ENCODE results near the gene SNX30. TPM values are rescaled to one million over a fixed set of nuclear protein-coding genes. Genes with fewer than 3 reads are reported as not detected.

SNX30 gene
- polyA plus RNA-seq, 2 donors: 1.0 to 3.1 TPM

DNA sequence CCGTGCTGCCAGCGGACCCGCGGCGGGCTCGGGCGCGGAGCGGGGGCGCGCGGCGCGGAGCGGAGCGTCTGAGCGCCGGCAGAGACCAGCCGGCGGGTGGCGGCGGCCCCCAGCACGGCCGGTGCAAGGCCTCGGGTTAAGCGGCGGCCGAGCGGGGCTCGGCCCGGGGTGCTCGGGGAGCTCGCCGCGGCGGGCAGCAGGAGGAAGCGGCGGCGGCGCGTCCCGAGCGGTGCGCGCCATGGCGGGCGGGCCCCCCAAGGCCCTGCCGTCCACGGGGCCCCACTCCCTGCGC is 150 bp downstream of the SNX30 start:
- no peaks in the 10 kb centered on the region for H3K36me3 ChIP-seq (ENCODE audit: control insufficient read depth in 2 of 2, insufficient read depth in 2 of 2, low read length in 1 of 2)
- no peaks in the 10 kb centered on the region for H3K27me3 ChIP-seq (ENCODE audit: control insufficient read depth in 1 of 2, insufficient read depth in 2 of 2, low read length in 2 of 2)
- H3K9me3 ChIP-seq (ENCODE audit: control insufficient read depth in 2 of 2, insufficient read depth in 1 of 2, low read depth in 1 of 2, low read length in 1 of 2): no peaks in the 10 kb centered on the region
- 0% methylated on average over 34 to 50 of the region's 50 CpGs for WGBS, 2 donors
- H3K4me3 ChIP-seq (ENCODE audit: low read depth in 1 of 2, low read length in 2 of 2): peak overlapping the region; percentile 75 to 87
- peaks cover 6 to 14% of the 10 kb centered on the region in 2 donors for H3K4me1 ChIP-seq (ENCODE audit: control insufficient read depth in 2 of 2, insufficient read depth in 2 of 2, low read length in 1 of 2)
- peak overlapping the region; percentile 43 to 80 for H3K27ac ChIP-seq (ENCODE audit: low read depth in 2 of 2, low read length in 1 of 2)

DNA sequence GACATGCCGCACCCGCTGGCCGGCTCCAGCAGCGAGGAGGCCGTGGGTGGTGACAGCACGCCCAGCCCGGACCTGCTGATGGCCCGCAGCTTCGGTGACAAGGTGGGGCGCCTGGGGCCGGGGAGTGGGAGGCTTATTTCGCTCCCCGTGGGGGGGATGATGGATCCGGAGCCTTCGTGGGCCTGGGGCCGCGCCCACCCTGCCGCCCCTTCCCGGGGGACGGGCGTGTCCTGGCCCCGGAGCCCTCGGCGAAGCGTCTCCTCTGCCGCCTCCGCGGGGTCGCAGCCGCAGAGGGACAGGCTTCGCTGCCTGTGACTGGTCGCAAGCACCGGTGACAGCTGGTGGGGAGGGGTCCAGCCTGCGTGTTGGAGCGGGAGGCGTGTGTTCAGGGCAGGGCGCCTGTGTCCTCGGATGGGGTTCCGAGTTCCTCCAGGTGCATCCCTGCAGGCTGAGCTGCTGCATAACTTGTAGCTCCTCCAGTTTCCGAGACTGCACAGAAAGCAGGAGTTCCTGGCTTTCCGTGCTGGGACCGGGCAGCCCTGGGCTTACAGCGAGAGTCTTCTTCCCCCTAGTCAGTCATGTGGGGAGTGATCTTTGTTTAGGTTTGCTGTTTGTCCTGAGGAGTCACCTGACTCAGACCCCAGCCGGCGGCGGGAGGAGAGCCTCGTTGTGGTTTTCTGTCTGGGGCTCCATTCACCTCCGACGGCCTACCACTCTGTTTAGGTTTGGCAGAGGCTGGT is 666 bp downstream of the SNX30 start:
- Histone ChIP-seq H3K4me1 (ENCODE audit: control insufficient read depth in 2 of 2, insufficient read depth in 2 of 2, low read length in 1 of 2) (peaks cover 6 to 15% of the 10 kb centered on the region in 2 donors), H3K36me3 (ENCODE audit: control insufficient read depth in 2 of 2, insufficient read depth in 2 of 2, low read length in 1 of 2) (no peaks in the 10 kb centered on the region), H3K9me3 (ENCODE audit: control insufficient read depth in 2 of 2, insufficient read depth in 1 of 2, low read depth in 1 of 2, low read length in 1 of 2) (no peaks in the 10 kb centered on the region), H3K27ac (ENCODE audit: low read depth in 2 of 2, low read length in 1 of 2) (peak overlapping the region; percentile 43 to 80), H3K27me3 (ENCODE audit: control insufficient read depth in 1 of 2, insufficient read depth in 2 of 2, low read length in 2 of 2) (no peaks in the 10 kb centered on the region), H3K4me3 (ENCODE audit: low read depth in 1 of 2, low read length in 2 of 2) (peak overlapping the region; percentile 75 to 87)
- 0 to 1% methylated on average over 45 to 49 of the region's 49 CpGs for WGBS, 2 donors

DNA sequence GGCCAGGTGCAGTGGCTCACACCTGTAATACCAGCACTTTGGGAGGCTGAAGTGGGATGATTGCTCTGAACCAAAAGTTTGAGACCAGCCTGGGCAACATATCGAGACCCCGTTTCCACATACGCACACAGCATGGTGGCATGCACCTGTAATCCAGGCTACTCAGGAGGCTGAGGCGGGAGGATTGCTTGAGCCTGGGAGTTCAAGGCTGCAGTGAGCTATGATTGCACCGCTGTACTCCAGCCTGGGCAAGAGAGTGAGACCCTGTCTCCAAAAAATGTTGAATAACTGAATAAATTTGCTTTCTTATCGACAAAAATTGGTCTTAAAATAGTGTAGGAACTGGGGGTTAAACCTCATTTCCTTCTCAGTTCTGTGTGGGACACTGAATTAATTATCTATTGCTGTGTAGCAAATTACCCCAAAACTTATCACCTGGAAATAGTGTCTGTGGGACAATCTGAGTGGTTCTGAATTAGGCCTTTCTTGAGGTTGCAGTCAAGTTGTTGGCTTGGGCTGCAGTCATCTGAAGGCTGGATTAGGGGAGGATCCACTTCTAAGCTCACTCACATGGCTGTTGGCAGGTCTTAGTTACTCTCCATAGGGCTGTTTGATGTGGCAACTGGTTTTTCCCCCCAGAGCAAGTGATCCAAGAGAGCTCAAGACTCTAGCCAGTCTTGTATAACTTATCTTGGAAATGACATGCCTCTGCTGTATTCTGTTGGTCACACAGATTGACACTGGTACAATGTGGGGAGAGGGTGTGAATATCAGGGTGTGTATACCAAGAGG is 2.0 kb downstream of the SNX30 start:
- H3K36me3 ChIP-seq (ENCODE audit: control insufficient read depth in 2 of 2, insufficient read depth in 2 of 2, low read length in 1 of 2): no peaks in the 10 kb centered on the region
- H3K9me3 ChIP-seq (ENCODE audit: control insufficient read depth in 2 of 2, insufficient read depth in 1 of 2, low read depth in 1 of 2, low read length in 1 of 2): no peaks in the 10 kb centered on the region
- no peaks in the 10 kb centered on the region for H3K27me3 ChIP-seq (ENCODE audit: control insufficient read depth in 1 of 2, insufficient read depth in 2 of 2, low read length in 2 of 2)
- no peak overlapping the region for H3K27ac ChIP-seq (ENCODE audit: low read depth in 2 of 2, low read length in 1 of 2)
- H3K4me1 ChIP-seq (ENCODE audit: control insufficient read depth in 2 of 2, insufficient read depth in 2 of 2, low read length in 1 of 2): peaks cover 6 to 15% of the 10 kb centered on the region in 2 donors
- 81 to 82% methylated on average over 6 of the region's 6 CpGs for WGBS, 2 donors
- H3K4me3 ChIP-seq (ENCODE audit: low read depth in 1 of 2, low read length in 2 of 2): no peak overlapping the region

DNA sequence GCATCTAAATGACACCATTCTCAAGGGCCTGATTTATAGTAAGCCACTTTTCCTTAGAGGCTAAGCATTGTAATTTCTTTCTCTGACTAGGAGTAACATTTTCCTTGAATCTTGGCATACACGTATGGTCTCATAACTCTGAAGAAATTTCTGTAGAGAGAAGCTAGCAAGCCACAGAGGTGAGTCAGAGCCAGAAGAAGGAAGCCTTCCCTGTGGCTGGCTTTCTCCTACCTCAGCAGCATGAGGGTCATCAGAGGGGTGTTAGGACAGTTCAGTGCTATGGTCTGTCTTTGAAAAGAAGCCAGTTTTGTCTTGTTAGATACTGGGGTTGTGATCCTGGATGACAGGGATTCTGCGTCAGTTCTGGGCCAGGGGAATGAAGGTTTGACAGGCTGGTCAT is 3.2 kb downstream of the SNX30 start:
- H3K4me1 ChIP-seq (ENCODE audit: control insufficient read depth in 2 of 2, insufficient read depth in 2 of 2, low read length in 1 of 2): peaks cover 9 to 15% of the 10 kb centered on the region in 2 donors
- 55 to 64% methylated on average over 2 of the region's 2 CpGs for WGBS, 2 donors

DNA sequence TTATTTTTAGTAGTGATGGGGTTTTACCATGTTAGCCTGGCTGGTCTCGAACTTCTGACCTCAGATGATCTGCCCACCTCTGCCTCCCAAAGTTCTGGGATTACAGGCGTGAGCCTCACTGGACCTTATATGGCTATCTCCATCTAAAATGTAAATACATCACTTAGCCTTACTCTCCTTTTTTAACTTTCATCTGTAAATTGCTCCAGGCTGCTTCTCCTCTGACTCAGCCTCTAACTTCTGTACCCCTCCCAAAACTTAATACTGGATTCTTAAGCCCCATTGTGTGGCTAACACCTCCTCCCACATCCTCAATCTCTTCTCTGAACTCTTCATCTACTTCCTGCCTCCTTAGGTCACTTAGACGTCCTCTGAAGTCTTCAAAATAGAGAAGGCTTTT is 4.0 kb downstream of the SNX30 start:
- H3K27me3 ChIP-seq (ENCODE audit: control insufficient read depth in 1 of 2, insufficient read depth in 2 of 2, low read length in 2 of 2): no peaks in the 10 kb centered on the region
- H3K4me3 ChIP-seq (ENCODE audit: low read depth in 1 of 2, low read length in 2 of 2): no peak overlapping the region
- no peaks in the 10 kb centered on the region for H3K9me3 ChIP-seq (ENCODE audit: control insufficient read depth in 2 of 2, insufficient read depth in 1 of 2, low read depth in 1 of 2, low read length in 1 of 2)
- WGBS, 2 donors: 37 to 53% methylated on average over 3 of the region's 3 CpGs
- peaks cover 9 to 15% of the 10 kb centered on the region in 2 donors for H3K4me1 ChIP-seq (ENCODE audit: control insufficient read depth in 2 of 2, insufficient read depth in 2 of 2, low read length in 1 of 2)
- no peaks in the 10 kb centered on the region for H3K36me3 ChIP-seq (ENCODE audit: control insufficient read depth in 2 of 2, insufficient read depth in 2 of 2, low read length in 1 of 2)
- H3K27ac ChIP-seq (ENCODE audit: low read depth in 2 of 2, low read length in 1 of 2): peak overlapping the region in 1 of 2 donors; percentile 22

More for the DNA sequence above, 3.2 kb downstream of the SNX30 start:
- H3K27me3 ChIP-seq (ENCODE audit: control insufficient read depth in 1 of 2, insufficient read depth in 2 of 2, low read length in 2 of 2): no peaks in the 10 kb centered on the region
- H3K27ac ChIP-seq (ENCODE audit: low read depth in 2 of 2, low read length in 1 of 2): peak overlapping the region in 1 of 2 donors; percentile 48
- H3K9me3 ChIP-seq (ENCODE audit: control insufficient read depth in 2 of 2, insufficient read depth in 1 of 2, low read depth in 1 of 2, low read length in 1 of 2): no peaks in the 10 kb centered on the region
- H3K36me3 ChIP-seq (ENCODE audit: control insufficient read depth in 2 of 2, insufficient read depth in 2 of 2, low read length in 1 of 2): no peaks in the 10 kb centered on the region
- no peak overlapping the region for H3K4me3 ChIP-seq (ENCODE audit: low read depth in 1 of 2, low read length in 2 of 2)

DNA sequence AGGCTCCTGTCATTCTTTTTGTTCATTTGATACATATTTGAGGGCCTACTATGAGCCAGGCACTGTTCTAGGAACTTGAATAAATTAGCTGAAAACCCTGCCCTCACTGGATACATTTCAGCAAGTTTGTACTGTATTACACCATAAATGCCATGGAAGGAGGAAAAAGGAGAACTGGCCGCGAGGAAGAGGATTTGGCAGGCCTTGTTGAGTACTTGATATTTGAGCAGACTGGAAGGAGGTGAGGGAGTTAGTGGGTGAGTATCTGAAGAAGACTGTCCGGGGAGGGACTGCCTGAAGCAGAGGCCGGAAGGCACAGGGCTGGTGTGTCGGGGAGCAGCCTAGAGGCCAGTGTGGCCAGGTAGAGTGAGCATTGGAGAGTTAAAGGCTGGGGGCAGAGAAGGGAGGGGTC is 4.5 kb downstream of the SNX30 start:
- no peaks in the 10 kb centered on the region for H3K36me3 ChIP-seq (ENCODE audit: control insufficient read depth in 2 of 2, insufficient read depth in 2 of 2, low read length in 1 of 2)
- H3K4me3 ChIP-seq (ENCODE audit: low read depth in 1 of 2, low read length in 2 of 2): no peak overlapping the region
- H3K27me3 ChIP-seq (ENCODE audit: control insufficient read depth in 1 of 2, insufficient read depth in 2 of 2, low read length in 2 of 2): no peaks in the 10 kb centered on the region
- H3K27ac ChIP-seq (ENCODE audit: low read depth in 2 of 2, low read length in 1 of 2): peak overlapping the region; percentile 22 to 94
- no peaks in the 10 kb centered on the region for H3K9me3 ChIP-seq (ENCODE audit: control insufficient read depth in 2 of 2, insufficient read depth in 1 of 2, low read depth in 1 of 2, low read length in 1 of 2)
- 39 to 47% methylated on average over 5 of the region's 5 CpGs for WGBS, 2 donors
- H3K4me1 ChIP-seq (ENCODE audit: control insufficient read depth in 2 of 2, insufficient read depth in 2 of 2, low read length in 1 of 2): peaks cover 9 to 14% of the 10 kb centered on the region in 2 donors

DNA sequence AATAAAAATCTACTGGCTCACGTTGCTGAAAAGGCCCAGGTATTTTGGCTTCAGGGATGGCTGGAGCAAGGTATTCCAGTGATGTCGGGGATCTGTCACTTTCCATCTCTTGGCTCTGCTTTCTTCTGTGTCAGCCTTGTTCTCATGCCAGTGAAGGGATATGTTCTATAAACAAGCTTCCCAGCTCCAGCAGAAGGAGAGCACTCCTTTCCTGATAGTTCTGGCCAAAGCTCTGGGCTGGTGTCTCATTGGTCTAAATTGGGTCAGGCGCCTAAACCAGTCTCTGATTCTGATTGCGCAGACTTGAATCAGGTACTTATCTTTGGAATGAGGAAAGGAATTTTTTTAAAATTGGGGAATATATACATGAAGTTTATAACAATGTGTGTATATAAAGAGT is 5.1 kb downstream of the SNX30 start:
- WGBS, 2 donors: 53 to 54% methylated on average over 4 of the region's 4 CpGs
- no peaks in the 10 kb centered on the region for H3K27me3 ChIP-seq (ENCODE audit: control insufficient read depth in 1 of 2, insufficient read depth in 2 of 2, low read length in 2 of 2)
- peak overlapping the region in 1 of 2 donors; percentile 60 for H3K27ac ChIP-seq (ENCODE audit: low read depth in 2 of 2, low read length in 1 of 2)
- H3K36me3 ChIP-seq (ENCODE audit: control insufficient read depth in 2 of 2, insufficient read depth in 2 of 2, low read length in 1 of 2): no peaks in the 10 kb centered on the region
- H3K4me3 ChIP-seq (ENCODE audit: low read depth in 1 of 2, low read length in 2 of 2): no peak overlapping the region
- peaks cover 9 to 11% of the 10 kb centered on the region in 2 donors for H3K4me1 ChIP-seq (ENCODE audit: control insufficient read depth in 2 of 2, insufficient read depth in 2 of 2, low read length in 1 of 2)
- H3K9me3 ChIP-seq (ENCODE audit: control insufficient read depth in 2 of 2, insufficient read depth in 1 of 2, low read depth in 1 of 2, low read length in 1 of 2): no peaks in the 10 kb centered on the region

DNA sequence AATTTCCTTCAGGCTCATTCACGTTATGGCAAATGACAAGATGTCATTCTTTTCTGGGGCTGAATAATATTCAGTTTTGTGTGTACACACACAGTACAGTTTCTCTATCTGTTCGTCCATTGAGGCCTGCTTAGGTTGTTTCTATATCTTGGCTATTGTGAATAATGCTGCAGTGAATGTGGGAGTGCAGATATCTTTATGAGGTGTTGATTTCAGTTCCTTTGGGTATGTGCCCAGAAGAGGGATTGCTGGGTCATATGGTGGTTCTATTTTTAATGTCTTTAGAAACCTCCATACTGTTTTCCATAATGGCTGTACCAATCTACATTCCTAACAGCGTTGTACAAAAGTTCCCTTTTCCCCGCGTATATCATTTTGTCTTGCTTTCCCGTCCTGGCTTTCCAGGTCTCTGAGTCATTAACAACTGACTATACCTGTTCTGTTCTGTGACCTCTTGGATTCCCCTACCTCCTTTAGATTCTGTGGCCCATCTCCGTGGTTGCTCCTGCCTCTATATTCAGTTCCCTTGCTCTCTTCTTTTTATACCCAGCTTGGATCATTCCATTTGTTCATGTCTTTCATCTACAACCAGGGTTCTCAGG is 6.8 kb downstream of the SNX30 start:
- no peaks in the 10 kb centered on the region for H3K27me3 ChIP-seq (ENCODE audit: control insufficient read depth in 1 of 2, insufficient read depth in 2 of 2, low read length in 2 of 2)
- 62 to 64% methylated on average over 7 of the region's 7 CpGs for WGBS, 2 donors
- no peak overlapping the region for H3K4me3 ChIP-seq (ENCODE audit: low read depth in 1 of 2, low read length in 2 of 2)
- H3K36me3 ChIP-seq (ENCODE audit: control insufficient read depth in 2 of 2, insufficient read depth in 2 of 2, low read length in 1 of 2): no peaks in the 10 kb centered on the region
- H3K9me3 ChIP-seq (ENCODE audit: control insufficient read depth in 2 of 2, insufficient read depth in 1 of 2, low read depth in 1 of 2, low read length in 1 of 2): no peaks in the 10 kb centered on the region
- no peak overlapping the region for H3K27ac ChIP-seq (ENCODE audit: low read depth in 2 of 2, low read length in 1 of 2)
- H3K4me1 ChIP-seq (ENCODE audit: control insufficient read depth in 2 of 2, insufficient read depth in 2 of 2, low read length in 1 of 2): peaks cover 11% of the 10 kb centered on the region in 2 donors

DNA sequence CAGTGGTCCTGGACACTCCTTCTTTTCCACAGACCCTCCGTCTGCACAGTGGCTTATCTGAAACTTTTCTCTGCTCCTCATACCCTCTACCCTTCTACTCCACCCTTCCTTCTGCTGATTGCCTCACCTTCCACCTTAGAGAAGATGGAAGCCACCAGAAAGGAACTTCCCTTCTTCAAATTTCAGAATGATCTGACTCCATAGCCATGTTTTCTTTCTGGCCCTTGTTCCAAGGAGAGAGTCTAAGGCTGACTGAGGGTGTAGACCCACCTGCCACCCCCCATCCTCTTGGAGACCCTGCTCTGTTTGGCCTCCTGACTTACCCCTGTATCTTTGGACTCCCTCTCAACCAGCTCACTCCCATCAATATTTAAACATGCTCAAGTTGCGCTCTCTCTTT is 7.4 kb downstream of the SNX30 start:
- Histone ChIP-seq H3K27ac (ENCODE audit: low read depth in 2 of 2, low read length in 1 of 2) (no peak overlapping the region), H3K4me1 (ENCODE audit: control insufficient read depth in 2 of 2, insufficient read depth in 2 of 2, low read length in 1 of 2) (peaks cover 11% of the 10 kb centered on the region in 2 donors), H3K4me3 (ENCODE audit: low read depth in 1 of 2, low read length in 2 of 2) (no peak overlapping the region), H3K9me3 (ENCODE audit: control insufficient read depth in 2 of 2, insufficient read depth in 1 of 2, low read depth in 1 of 2, low read length in 1 of 2) (no peaks in the 10 kb centered on the region), H3K36me3 (ENCODE audit: control insufficient read depth in 2 of 2, insufficient read depth in 2 of 2, low read length in 1 of 2) (no peaks in the 10 kb centered on the region), H3K27me3 (ENCODE audit: control insufficient read depth in 1 of 2, insufficient read depth in 2 of 2, low read length in 2 of 2) (no peaks in the 10 kb centered on the region)
- 92 to 98% methylated on average over 2 of the region's 2 CpGs for WGBS, 2 donors

Data from esophagus (tissue), 2 donors.